NCI-H345 (cell line): ENCODE results near the gene C17orf100.
"Not testable (repeated sequence)": the region's sequence is repeated elsewhere in the genome, so short reads cannot be mapped to it uniquely, and the experiment has no call there.

Source experiments
- DNase-seq: peaks from one replicate; lab custom pipeline; 2025; lab: John Stamatoyannopoulos, UW

The C17orf100 gene

DNA sequence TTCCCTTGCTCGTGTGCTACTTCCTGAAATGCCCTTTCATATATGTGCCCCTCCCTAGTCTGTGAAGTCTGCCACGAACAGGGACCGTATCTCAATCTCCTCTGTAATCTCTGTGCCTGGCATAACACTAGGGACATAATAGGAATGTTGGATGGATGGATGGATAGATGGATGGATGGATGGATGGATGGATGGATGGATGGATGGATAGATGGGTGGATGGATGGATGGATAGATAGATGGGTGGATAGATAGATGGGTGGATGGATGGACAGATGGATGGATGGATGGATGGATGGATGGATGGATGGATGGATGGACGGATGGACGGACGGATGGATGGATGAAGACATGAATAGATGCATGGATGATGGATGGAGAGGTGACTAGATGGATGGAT lies 40.4 kb downstream of the C17orf100 start:
- not testable (repeated sequence) for DNase-seq

DNA sequence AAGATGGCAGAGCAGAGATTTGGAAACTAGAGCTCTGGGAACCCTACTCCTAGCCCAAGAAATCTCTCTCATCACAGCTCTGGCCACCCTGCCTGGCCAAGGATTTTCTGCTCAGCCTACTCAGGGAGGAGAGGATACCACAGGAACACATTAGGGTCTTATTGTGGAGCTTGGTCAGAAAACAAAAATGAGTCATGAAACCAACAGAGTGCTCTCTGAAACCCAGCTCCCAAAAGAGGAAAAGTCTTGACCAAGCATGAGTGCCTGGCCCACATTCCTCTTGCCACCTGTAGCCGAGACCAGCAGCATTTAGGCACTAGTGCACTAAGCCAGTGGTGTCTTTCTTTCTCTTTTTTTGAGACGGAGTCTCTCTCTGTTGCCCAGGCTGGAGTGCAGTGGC lies 43.5 kb downstream of the C17orf100 start:
- DNase-seq: no peak

DNA sequence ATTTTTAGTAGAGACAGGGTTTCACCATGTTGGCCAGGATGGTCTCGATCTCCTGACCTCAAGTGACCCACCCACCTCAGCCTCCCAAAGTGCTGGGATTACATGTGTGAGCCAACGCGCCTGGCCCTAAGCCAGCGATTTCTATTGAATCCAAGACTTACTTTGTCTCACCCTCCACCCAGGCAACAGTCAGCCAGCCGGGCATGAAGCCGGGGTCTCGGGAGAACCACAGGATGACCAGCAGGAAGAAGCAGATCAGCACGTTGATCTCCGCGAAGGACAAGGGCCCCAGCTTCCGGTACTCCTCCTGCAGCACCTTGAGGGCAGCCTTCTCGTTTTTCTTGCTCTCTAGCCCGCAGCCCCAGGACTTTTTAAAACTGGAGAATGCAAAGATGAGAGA lies 44.0 kb downstream of the C17orf100 start:
- no peak for DNase-seq

DNA sequence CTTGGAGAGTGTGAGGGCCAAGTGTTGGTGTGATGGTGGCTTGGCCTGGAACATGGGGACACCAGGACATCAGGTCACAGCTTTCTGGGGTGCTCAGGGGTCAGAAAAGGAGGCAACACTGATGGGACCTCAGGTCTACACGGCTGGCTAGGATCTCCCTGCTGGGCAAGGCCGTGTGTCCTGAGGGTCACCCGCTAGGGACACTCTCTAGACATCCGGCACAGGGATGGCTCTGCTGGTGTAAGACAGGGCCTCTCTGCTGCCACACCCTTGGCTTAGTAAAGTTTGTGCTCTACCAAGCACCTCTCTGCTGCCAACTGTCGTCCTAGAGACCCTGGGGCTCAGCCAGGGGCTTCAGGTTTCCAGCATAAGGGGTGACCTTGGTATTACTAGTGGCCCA lies 45.3 kb downstream of the C17orf100 start:
- no peak for DNase-seq

DNA sequence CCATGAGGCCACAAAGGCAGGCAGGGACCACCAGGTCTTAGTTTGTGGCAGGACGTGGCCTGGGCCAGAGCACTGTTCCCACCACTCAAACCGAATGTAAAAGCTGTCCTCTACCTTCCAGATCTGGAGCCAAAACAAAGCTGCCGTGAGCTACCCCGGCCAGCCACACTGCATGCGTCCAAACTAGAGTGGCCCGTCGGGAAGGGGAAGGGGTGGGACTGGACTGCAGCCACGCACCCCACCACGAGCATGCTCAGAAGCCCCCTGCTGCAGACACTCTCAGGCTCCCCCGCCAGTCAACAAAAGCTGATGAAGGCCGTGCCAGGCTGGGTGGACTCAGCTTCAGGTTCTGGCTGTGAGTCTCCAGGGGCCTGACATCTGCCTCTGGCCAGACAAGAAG lies 46.4 kb downstream of the C17orf100 start:
- no peak for DNase-seq

DNA sequence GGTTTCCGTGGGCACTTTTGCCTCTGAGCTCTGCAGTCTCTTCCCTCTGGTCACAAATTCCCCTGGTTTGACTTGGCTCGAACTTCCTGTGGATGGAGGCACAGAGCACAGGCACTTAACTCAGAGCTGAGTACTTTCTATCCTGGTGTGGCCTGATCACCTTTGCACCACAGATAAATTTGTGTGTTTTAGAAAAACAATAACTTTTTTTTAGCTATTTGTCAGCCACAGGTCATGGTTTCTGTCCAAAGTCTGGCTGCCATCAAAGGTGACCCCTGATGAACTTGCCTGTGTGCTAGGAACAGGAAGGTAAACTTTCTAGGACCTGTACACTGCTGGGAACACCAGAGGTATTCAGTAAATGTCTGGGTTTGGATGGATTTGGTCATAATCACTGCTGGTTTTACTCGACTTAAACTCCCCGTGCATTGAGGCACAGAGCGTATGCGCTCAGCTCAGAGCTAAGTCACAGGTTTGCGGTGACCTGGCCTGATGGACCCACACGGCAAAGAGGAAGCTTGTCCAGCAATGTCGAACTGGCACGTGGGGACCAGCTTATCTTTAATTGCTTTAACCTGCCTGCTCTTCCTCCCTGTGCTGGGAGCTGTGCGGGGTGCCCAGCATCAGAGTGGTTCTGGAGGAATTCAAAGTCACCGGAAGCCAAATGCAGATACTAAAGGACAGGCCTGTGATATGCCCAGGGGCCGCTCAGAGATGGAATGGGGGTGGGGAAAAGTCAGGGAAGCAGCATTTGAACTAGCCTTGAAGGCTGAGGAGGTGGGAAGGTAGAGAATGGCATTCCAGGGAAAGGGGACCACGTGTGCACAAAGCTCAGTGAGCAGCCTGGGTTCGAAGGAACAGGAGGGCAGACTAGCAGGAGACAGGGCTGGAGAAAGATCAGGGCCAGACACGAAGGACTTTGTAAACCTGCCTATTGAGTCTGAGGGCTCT lies 48.7 kb downstream of the C17orf100 start:
- no peak for DNase-seq

DNA sequence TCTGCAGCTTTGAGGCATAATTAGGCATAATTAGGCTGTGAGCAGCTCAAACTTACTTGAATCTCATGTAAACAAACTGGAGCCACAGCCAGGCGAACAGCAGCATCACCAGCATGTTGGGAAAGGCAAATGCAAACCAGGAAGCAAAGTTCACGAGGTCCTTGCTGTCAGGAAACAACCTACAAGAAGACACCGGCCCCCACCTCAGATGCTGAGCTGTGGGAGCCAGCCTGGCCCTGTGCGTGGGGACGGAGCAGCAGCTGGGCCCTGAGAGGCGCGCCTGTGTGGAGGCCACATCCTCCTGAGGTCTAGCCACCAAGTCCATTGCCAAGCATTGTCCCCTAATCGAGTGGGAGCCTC lies 49.4 kb downstream of the C17orf100 start:
- no peak for DNase-seq

DNA sequence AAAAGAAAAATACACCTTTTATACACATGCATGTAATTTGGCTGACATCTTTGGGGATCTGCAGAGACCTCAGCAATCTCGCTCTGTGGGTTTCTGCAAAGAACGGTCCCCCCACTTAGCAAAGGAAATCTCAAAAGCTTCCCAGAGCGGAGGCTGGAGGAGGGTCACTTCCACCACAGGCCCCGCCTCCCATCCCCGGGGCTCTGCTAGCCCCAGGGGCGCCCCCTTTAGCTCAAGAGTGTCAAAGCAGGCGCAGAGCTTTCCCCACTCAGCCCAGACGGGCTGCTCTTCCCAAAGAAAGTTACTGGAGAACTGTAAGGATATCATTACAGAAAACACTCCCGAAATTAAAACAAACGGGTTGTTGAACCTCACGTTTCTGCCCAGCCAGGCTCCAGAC lies 50.2 kb downstream of the C17orf100 start:
- DNase-seq: no peak

DNA sequence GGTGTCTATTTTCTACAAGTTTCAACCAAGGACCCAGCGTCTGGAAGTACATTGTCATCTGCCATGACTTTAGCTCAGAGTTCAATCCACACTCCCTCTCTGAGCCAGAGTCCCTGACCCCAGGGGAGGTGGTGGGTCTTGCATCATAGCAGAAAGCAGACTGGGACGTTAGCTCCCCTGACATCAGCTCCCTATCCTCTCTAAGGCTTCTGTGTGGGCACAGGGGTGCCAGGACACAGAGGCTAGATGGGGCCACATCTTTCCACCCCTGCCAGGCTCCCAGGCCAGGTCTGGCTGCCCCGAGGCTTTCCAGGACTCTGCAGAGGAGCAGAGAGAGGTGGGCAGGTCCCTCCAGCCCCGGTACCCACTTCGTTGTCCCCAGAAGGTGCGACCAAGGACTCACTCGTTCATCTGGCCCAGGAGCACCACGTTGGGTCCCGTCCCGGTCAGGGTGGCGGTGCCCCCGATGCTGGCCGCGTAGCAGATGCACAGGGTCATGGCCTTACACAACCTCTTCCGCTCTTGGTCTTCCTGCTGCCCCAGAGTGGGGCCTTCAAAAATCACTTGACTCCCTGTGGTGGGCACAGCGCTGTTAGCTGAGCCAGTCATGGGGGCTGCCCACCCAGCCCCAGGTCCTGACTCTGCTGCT lies 51.1 kb downstream of the C17orf100 start:
- DNase-seq: no peak
